Spleen (tissue), 7 donors: ENCODE measurements around the gene CDCA3.

Experiments
- POLR2A ChIP-seq, 3 donors: fragments of 450-650 bp; IDR thresholded peaks; one replicate each; pipeline ENCODE4 v1.5.1; 2017; ENCODE audit warnings: antibody characterized with exemption in 3 of 3, mild to moderate bottlenecking in 1 of 3
- POLR2AphosphoS5 ChIP-seq, 3 donors: sonication (generic); formaldehyde crosslinking; IDR thresholded peaks; one replicate each; pipeline ENCODE4 v1.5.1; 2017; ENCODE audit warnings: antibody characterized with exemption in 3 of 3
- TF ChIP-seq, protein P1 (sequence below), 11 experiments: fragments of 200-600 bp in 7 of 11; fragments of 450-650 bp in 4 of 11; sonication (generic) in 4 of 11; IDR thresholded peaks in 8 of 11; conservative IDR thresholded peaks in 3 of 11; 1 replicate in 7 of 11; 2 replicates in 4 of 11; pipeline versions ENCODE4 v1.4.0 to v1.8.0; 2016 to 2021; ENCODE audit warnings: antibody characterized with exemption in 11 of 11, inconsistent platforms in 4 of 11, mild to moderate bottlenecking in 1 of 11
- donor health status: DM: no; HTN: no; CAD: no; lungs with moderate emphysema.
- donor health status: DM: no; HTN: no; CAD: no.
- donor health status: DM: no; HTN: no; CAD: no.

DNA sequence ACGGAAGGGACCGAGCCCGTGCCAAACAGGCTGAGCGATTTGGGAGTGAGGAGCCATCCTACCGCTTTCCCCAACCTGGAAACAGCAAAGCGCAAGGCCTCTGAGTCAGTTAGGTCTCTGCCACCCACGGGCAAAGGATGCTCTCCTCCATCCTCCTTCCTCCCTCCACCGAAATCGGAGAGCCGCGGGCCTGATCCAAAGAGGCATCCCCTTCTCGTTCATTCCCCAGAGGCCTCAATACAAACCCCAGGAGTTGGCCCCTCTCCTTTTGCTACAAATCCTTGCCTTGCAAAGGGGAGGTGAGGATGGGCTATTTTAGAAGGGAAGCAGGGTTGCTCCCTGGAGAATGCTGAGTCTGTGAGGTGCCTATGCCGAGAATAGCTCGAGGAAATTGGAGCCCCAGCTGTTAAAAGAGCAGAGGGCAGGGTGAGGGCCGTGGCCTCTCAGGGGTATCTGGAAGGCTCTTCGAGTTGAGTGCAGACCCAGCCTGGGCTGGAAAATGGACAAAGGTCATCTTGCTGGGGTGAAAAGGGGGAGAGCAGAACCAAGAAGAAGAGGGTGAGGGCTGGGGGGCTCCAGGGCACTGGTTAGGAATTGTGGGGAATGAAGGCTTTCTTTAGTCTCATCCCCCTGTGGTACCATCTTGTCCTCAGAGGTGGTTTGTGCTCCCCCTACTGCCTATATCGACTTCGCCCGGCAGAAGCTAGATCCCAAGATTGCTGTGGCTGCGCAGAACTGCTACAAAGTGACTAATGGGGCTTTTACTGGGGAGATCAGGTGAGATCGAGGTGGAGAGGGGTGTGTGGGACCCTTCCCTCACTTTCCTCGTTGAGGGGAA lies 17.3 kb upstream of the CDCA3 start:
- no peak for TF ChIP-seq POLR2A (IDR thresholded peaks at IDR 0.05)
- TF ChIP-seq, protein P1, sequence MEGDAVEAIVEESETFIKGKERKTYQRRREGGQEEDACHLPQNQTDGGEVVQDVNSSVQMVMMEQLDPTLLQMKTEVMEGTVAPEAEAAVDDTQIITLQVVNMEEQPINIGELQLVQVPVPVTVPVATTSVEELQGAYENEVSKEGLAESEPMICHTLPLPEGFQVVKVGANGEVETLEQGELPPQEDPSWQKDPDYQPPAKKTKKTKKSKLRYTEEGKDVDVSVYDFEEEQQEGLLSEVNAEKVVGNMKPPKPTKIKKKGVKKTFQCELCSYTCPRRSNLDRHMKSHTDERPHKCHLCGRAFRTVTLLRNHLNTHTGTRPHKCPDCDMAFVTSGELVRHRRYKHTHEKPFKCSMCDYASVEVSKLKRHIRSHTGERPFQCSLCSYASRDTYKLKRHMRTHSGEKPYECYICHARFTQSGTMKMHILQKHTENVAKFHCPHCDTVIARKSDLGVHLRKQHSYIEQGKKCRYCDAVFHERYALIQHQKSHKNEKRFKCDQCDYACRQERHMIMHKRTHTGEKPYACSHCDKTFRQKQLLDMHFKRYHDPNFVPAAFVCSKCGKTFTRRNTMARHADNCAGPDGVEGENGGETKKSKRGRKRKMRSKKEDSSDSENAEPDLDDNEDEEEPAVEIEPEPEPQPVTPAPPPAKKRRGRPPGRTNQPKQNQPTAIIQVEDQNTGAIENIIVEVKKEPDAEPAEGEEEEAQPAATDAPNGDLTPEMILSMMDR (IDR thresholded peaks at IDR 0.05 in 8 of 11, conservative IDR thresholded peaks at IDR 0.05 in 3 of 11), result no peak
- TF ChIP-seq POLR2AphosphoS5 (IDR thresholded peaks at IDR 0.05), result no peak
